Astrocyte (in vitro differentiated cells and primary cell): ENCODE measurements around the gene ATP13A1. TPM values are rescaled to one million over a fixed set of nuclear protein-coding genes. Genes with fewer than 3 reads are reported as not detected.

ENCODE experiments used
- DNase-seq: peaks from one replicate; pipeline ENCODE4 v3.0.0-alpha.2; 2010; ENCODE audit warnings: low read depth
- FAIRE-seq: peaks from 2 replicates; lab custom pipeline; 2011; peaks lifted over from hg19 to GRCh38; lab: Jason Lieb, UNC
- H2AFZ ChIP-seq: 2 replicates; pipeline ENCODE4 v1.6.0; 2012; ENCODE audit warnings: low read depth, low read length, inconsistent platforms
- H3K27ac ChIP-seq: 2 replicates; pipeline ENCODE4 v1.5.1; 2011; ENCODE audit warnings: low read depth, low read length, inconsistent platforms
- H3K27me3 ChIP-seq: 2 replicates; pipeline ENCODE4 v1.6.0; 2011; ENCODE audit warnings: low read length, inconsistent platforms; ENCODE audit not compliant: insufficient read depth
- H3K36me3 ChIP-seq: 2 replicates; pipeline ENCODE4 v1.5.1; 2011; ENCODE audit warnings: low read length, inconsistent platforms; ENCODE audit not compliant: insufficient read depth
- H3K4me1 ChIP-seq: 2 replicates; pipeline ENCODE4 v1.5.1; 2011; ENCODE audit warnings: low read length, inconsistent platforms; ENCODE audit not compliant: insufficient read depth
- H3K4me2 ChIP-seq: 2 replicates; pipeline ENCODE4 v1.6.0; 2012; ENCODE audit warnings: low read length, inconsistent platforms
- H3K4me3 ChIP-seq: 2 replicates; pipeline ENCODE4 v1.5.1; 2011; ENCODE audit warnings: low read depth, mild to moderate bottlenecking, low read length, inconsistent platforms; ENCODE audit not compliant: insufficient read depth
- H3K79me2 ChIP-seq: 2 replicates; pipeline ENCODE4 v1.6.0; 2012; ENCODE audit warnings: mild to moderate bottlenecking, low read length, inconsistent platforms; ENCODE audit not compliant: insufficient read depth
- H3K9ac ChIP-seq: 2 replicates; pipeline ENCODE4 v1.6.0; 2012; ENCODE audit warnings: mild to moderate bottlenecking, low read length, inconsistent platforms
- H3K9me3 ChIP-seq: 2 replicates; pipeline ENCODE4 v1.5.1; 2012; ENCODE audit warnings: low read depth, mild to moderate bottlenecking, low read length, inconsistent platforms; ENCODE audit not compliant: insufficient read depth
- H4K20me1 ChIP-seq: 2 replicates; pipeline ENCODE4 v1.6.0; 2012; ENCODE audit warnings: low read length, inconsistent platforms; ENCODE audit not compliant: insufficient read depth
- H3K27ac Mint-ChIP-seq: one replicate; pipeline ENCODE4 v1.8.0; 2021; ENCODE audit warnings: mild to moderate bottlenecking, mixed read lengths; ENCODE audit not compliant: unreplicated experiment
- H3K27me3 Mint-ChIP-seq: one replicate; pipeline ENCODE4 v1.8.0; 2021; ENCODE audit warnings: low read depth, mixed read lengths; ENCODE audit not compliant: unreplicated experiment
- H3K36me3 Mint-ChIP-seq: one replicate; pipeline ENCODE4 v1.8.0; 2021; ENCODE audit warnings: low read depth, mixed read lengths; ENCODE audit not compliant: unreplicated experiment
- H3K4me1 Mint-ChIP-seq: one replicate; pipeline ENCODE4 v1.8.0; 2021; ENCODE audit warnings: low read depth, mixed read lengths; ENCODE audit not compliant: unreplicated experiment
- H3K4me3 Mint-ChIP-seq: one replicate; pipeline ENCODE4 v1.8.0; 2021; ENCODE audit warnings: mild to moderate bottlenecking, moderate library complexity, mixed read lengths; ENCODE audit not compliant: unreplicated experiment
- H3K9me3 Mint-ChIP-seq: one replicate; pipeline ENCODE4 v1.8.0; 2021; ENCODE audit warnings: mild to moderate bottlenecking, mixed read lengths; ENCODE audit not compliant: unreplicated experiment
- EZH2 ChIP-seq: IDR thresholded peaks from 2 replicates; pipeline ENCODE4 v1.6.1; 2012; ENCODE audit warnings: mild to moderate bottlenecking, low read length, inconsistent platforms; ENCODE audit not compliant: insufficient read depth
- total RNA-seq: library from RNA; stranded (reverse); gene quantifications from 2 replicates; pipeline ENCODE4 v1.2.1, GENCODE V29; 2021
- TF ChIP-seq, protein P1 (sequence below): IDR thresholded peaks from 2 replicates; pipeline ENCODE4 v1.5.1; 2011; ENCODE audit warnings: low read depth, mild to moderate bottlenecking, inconsistent platforms, low read length, moderate library complexity; ENCODE audit not compliant: insufficient read depth

Gene ATP13A1
- total RNA-seq, 1 donor from 2014 or later = 65.2 TPM

DNA sequence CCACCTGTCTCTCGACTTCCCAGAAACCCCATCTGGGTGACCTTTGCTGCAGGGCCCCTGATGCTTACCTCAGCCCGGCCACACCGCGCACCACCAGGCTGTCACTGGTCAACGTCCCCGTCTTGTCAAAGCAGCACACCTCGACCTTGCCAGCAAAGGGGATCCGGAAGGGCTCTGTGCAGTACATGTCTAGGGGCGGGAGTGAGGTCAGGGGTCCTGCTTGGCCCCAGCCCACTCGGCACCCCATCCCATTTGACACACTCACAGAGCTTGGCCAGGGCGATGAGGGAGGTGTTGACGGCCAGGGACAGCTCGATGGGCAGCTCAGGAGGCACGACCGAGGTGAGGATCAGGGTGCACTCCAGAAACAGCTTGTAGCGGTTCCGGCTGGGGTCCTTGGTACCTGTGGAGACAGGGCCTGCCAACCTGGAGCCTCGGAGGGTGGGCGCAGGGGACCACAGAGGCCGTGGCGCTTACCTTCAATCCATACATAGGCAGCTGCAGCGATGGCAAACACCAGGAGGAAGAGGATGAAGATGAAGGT is 8.4 kb downstream of the ATP13A1 start:
- H3K4me1 Mint-ChIP-seq = no peaks in the 10 kb centered on the region
- TF ChIP-seq, protein P1, sequence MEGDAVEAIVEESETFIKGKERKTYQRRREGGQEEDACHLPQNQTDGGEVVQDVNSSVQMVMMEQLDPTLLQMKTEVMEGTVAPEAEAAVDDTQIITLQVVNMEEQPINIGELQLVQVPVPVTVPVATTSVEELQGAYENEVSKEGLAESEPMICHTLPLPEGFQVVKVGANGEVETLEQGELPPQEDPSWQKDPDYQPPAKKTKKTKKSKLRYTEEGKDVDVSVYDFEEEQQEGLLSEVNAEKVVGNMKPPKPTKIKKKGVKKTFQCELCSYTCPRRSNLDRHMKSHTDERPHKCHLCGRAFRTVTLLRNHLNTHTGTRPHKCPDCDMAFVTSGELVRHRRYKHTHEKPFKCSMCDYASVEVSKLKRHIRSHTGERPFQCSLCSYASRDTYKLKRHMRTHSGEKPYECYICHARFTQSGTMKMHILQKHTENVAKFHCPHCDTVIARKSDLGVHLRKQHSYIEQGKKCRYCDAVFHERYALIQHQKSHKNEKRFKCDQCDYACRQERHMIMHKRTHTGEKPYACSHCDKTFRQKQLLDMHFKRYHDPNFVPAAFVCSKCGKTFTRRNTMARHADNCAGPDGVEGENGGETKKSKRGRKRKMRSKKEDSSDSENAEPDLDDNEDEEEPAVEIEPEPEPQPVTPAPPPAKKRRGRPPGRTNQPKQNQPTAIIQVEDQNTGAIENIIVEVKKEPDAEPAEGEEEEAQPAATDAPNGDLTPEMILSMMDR = no peak
- no peak for TF ChIP-seq EZH2
- Histone ChIP-seq H2AFZ (no peak overlapping the region), H4K20me1 (peaks cover 29% of the 10 kb centered on the region), H3K27ac (no peak overlapping the region), H3K36me3 (peaks cover 34% of the 10 kb centered on the region), H3K4me2 (no peak overlapping the region), H3K79me2 (peaks cover 13% of the 10 kb centered on the region), H3K4me1 (no peaks in the 10 kb centered on the region), H3K27me3 (no peaks in the 10 kb centered on the region), H3K9me3 (no peaks in the 10 kb centered on the region), H3K9ac (no peak overlapping the region), H3K4me3 (no peak overlapping the region)
- FAIRE-seq (no peak), DNase-seq (no peak)
- no peaks in the 10 kb centered on the region for H3K27me3 Mint-ChIP-seq
- no peaks in the 10 kb centered on the region for H3K9me3 Mint-ChIP-seq
- H3K36me3 Mint-ChIP-seq = peaks cover 15% of the 10 kb centered on the region
- H3K4me3 Mint-ChIP-seq = no peak overlapping the region
- H3K27ac Mint-ChIP-seq = no peak overlapping the region

DNA sequence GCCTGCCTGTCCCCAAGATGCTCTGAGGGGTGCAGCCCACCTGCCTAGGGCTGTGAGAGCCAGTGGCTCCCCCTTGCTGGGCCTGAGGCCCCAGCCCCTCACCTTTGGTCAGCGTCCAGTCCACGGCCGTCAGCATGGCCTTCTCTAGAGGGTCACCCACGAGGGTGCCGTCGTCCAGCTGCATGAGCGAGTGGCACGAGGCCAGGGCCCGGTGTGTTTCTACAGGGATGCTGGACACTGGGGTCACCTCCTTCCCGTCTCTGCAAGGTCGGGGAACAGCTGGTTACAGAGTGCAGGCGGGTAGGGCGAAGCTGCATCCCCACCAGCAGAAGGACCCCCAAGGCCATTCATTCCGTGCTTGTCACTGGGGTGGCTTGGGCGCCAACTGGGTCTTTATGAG is 9.0 kb downstream of the ATP13A1 start:
- no peaks in the 10 kb centered on the region for H3K4me1 ChIP-seq
- H4K20me1 ChIP-seq = peaks cover 23% of the 10 kb centered on the region
- H3K27ac ChIP-seq = no peak overlapping the region
- no peak overlapping the region for H3K9ac ChIP-seq
- DNase-seq (no peak), FAIRE-seq (no peak)
- peaks cover 34% of the 10 kb centered on the region for H3K36me3 ChIP-seq
- no peaks in the 10 kb centered on the region for H3K9me3 ChIP-seq
- H3K4me1 Mint-ChIP-seq = no peaks in the 10 kb centered on the region
- peaks cover 6% of the 10 kb centered on the region for H3K79me2 ChIP-seq
- TF ChIP-seq, protein P1 = no peak
- TF ChIP-seq EZH2 = no peak
- no peak overlapping the region for H2AFZ ChIP-seq
- no peak overlapping the region for H3K4me2 ChIP-seq
- H3K9me3 Mint-ChIP-seq = no peaks in the 10 kb centered on the region
- no peak overlapping the region for H3K4me3 Mint-ChIP-seq
- H3K27me3 Mint-ChIP-seq = no peaks in the 10 kb centered on the region
- H3K36me3 Mint-ChIP-seq = peaks cover 15% of the 10 kb centered on the region
- H3K27me3 ChIP-seq = no peaks in the 10 kb centered on the region
- H3K27ac Mint-ChIP-seq = no peak overlapping the region
- no peak overlapping the region for H3K4me3 ChIP-seq

DNA sequence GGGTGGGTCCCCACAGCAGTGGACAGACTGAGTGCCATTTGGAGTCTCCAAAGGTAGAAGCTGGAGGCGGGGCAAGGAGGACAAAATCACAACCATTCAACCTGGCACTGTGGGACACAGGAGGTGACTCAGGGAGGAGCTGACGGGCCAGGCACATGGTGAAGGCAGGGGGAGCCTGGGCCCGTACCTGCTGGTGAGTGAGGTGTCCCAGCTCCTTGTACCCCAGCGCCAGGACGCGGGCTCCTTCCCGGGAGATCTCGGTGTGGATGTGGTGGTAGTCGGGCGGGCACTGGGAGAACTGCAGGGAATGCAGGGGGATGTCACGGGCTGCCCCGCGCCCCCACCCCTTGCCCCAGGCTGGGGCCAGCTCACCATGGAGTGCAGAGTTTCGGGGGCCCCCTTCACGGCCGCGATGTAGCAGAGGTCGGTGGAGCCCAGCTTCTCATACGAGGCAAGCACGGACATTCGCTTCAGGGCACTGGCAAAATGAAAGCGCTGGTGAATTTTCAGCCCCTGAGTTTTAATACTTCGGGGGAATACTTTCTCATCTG is 9.8 kb downstream of the ATP13A1 start:
- FAIRE-seq (no peak), DNase-seq (no peak)
- Histone ChIP-seq H3K27ac (no peak overlapping the region), H3K9ac (no peak overlapping the region), H3K9me3 (no peaks in the 10 kb centered on the region), H3K4me1 (no peaks in the 10 kb centered on the region), H3K4me3 (no peak overlapping the region), H4K20me1 (peaks cover 21% of the 10 kb centered on the region), H2AFZ (no peak overlapping the region), H3K36me3 (peaks cover 37% of the 10 kb centered on the region), H3K4me2 (no peak overlapping the region), H3K79me2 (peaks cover 2% of the 10 kb centered on the region), H3K27me3 (no peaks in the 10 kb centered on the region)
- no peaks in the 10 kb centered on the region for H3K4me1 Mint-ChIP-seq
- no peaks in the 10 kb centered on the region for H3K9me3 Mint-ChIP-seq
- no peak for TF ChIP-seq EZH2
- TF ChIP-seq, protein P1 = no peak
- peaks cover 18% of the 10 kb centered on the region for H3K36me3 Mint-ChIP-seq
- no peak overlapping the region for H3K4me3 Mint-ChIP-seq
- H3K27ac Mint-ChIP-seq = no peak overlapping the region
- no peaks in the 10 kb centered on the region for H3K27me3 Mint-ChIP-seq
